ENCODE data around the gene IPO5. TPM values are rescaled to one million over a fixed set of nuclear protein-coding genes. Genes with fewer than 3 reads are reported as not detected.
"Not testable (repeated sequence)": the region's sequence is repeated elsewhere in the genome, so short reads cannot be mapped to it uniquely, and the experiment has no call there.

The IPO5 gene
- total RNA-seq, 1 experiment from 2014 or later = 114 TPM

DNA sequence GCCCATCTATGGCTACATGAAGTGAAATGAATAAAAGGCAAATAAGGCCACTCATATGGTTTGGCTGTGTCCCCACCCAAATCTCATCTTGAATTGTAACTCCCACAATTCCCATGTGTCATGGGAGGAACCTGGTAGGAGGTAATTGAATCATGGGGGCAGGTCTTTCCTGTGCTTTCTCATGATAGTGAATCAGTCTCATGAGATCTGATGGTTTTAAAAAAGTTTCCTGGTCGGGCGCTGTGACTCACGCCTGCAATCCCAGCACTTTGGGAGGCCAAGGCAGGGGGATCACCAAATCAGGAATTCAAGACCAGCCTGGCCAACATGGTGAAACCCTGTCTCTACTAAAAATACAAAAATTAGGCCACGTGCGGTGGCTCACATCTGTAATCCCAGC lies 4.2 kb upstream of the IPO5 start:
- not testable (repeated sequence) for DNase-seq (ENCODE audit: low read depth)

DNA sequence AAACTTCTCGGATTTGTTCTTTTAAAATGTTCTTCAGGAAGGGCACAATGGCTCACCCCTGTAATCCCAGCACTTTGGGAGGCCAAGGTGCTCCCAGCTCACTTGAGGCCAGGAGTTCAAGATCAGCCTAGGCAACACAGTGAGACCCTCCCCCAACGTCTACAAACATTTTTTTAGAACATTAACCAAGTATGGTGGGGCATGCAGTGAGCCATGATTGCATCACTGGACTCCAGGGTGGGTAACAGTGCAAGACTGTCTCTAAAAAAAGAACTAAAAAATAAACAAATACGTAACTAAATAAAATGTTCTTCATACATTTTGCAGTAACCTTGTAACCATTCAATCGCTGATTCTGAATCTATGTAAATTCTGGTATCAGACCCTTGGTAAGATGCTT lies 2.1 kb upstream of the IPO5 start:
- DNase-seq (ENCODE audit: low read depth) = no peak

DNA sequence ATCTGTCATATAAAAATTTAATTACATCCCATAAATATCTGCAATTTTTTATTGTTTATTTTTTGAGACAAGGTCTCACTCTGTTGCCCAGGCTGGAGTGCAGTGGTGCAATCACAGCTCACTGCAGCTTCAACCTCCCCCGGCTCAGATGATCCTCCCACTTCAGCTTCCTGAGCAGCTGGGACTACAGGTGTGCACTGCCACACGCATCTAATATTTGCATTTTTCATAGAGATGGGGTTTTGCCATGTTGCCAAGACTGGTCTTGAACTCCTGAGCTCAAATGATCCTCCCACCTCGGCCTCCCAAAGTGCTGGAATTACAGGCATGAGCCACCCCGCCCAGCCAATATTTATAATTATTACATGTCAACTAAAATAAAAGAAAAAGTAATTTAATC lies 644 bp upstream of the IPO5 start:
- not testable (repeated sequence) for DNase-seq (ENCODE audit: low read depth)

DNA sequence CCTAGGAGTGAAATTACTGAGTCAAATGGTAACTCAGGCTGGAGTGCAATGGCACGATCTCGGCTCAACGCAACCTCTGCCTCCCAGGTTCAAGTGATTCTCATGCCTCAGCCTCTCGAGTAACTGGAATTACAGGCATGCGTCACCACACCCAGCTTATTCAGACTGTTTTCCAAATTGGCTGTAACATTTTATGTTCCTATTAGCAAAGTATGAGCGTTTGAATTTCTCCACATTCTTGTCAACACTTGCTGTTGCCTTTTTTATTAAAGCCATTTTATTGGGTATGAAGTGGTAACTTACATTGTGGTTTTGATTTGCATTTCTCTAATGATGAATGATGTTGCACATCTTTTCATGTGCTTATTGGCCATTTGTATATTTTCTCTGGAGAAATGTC lies 7.9 kb downstream of the IPO5 start:
- DNase-seq (ENCODE audit: low read depth) = no peak

DNA sequence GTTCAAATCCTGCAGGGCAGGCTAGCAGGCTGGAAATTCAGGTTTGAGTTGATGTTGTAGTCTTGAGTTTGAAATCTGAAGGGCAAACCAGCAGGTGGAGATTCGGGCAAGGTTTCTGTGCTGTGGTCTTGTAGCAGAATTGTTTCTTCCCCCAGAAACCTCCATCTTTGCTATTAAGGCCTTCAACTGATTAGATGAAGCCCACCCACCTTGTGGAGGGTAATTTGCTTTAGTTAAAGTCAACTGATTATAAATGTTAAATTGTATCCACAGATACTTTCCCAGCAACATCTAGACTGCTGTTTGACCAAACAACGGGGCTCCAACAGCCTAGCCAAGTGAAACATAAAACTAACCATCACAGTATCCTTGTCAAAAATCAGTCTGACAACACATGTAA lies 9.4 kb downstream of the IPO5 start:
- no peak for DNase-seq (ENCODE audit: low read depth)

DNA sequence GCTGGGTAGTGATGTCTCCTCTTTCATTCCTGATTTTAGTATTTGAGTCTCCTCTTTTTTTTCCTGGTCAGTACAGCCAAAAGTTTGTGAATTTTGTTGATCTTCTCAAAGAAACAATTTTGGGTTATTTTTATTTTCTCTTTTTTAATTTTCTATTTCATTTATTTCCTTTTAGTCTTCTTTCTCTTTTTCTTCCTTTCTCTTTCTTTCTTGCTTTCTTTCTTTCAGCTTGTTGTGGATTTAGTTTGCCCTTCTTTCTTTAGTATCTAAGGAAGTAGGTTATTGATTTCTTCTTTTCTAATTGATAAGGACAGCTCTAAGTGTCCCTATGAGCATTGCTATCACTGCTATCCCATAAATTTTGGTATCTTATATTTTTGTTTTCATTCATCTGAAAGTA lies 13.8 kb downstream of the IPO5 start:
- DNase-seq (ENCODE audit: low read depth) = no peak

DNA sequence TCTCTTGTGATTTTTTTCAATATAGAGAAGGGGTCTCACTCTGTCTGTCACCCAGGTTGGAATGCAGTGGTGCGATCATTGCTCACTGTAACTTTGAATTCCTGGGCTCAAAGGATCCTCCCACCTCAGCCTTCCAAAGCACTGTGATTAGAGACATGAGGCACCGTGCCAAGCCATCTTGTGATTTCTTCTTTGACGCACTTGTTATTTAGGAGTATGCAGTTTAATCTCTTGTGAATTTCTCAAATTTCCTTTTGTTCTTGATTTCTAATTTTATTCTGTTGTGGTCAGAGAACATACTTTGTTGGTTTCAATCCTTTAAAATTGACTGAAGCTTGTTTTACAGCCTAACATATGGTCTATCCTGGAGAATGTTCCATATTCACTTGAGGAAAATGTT lies 14.5 kb downstream of the IPO5 start:
- no peak for DNase-seq (ENCODE audit: low read depth)

DNA sequence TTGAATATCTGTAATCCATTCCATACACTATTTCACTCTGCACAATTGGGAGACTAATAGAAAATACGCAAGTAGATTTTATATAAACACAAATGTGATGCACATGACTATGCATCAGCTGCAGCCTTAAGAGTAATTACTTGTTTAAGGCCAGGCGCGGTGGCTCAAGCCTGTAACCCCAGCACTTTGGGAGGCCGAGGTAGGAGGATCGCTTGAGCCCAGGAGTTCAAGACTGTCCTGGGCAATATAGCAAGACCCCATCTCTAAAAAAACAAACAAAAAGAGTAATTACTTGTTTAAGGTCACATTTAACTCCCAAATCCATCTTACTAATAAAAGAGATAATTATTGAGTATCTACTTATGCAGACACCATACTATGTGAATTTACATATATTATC lies 18.0 kb downstream of the IPO5 start:
- DNase-seq (ENCODE audit: low read depth) = no peak

DNA sequence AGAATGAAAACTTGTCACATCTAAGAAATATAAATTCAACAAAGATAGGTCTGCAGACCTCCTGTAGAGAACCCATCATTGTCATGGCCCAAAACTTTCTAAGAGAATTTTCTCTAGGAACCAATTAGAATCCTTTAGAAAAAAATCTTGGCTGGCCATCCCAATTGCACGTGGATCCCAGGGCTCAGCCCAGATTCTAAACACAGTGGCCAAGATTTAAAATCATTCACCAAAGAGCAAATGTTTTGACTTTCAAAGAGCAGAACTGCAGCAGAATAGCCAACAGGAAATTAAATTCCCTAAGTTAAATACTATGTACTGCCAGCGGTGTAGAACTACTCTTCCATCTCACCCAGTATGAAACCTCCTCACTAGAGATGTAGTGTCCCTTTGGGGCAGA lies 21.3 kb downstream of the IPO5 start:
- no peak for DNase-seq (ENCODE audit: low read depth)

DNA sequence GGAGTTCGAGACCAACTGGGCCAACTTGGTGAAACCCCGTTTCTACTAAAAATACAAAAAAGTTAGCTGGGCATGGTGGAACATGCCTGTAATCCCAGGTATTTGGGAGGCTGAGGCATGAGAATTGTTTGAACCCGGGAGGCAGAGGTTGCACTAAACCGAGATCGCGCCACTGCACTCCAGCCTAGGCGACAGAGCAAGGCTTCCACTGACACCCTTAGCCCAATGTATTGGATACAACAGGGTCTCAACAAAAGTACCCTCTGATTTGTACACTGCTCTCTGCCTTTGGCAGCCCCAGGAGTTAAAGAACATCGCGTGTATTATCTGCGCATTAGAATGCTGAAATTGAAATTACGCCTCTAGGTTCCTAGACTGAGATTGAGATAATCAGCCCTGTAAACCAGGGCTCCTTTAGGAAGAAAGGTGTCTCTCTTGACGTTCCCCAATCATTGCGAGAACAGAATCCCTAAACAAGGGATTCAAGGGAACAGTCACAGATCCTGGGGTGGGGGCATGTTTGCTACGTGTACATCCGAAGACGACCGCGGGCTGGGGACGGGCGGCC lies 21.9 kb downstream of the IPO5 start:
- DNase-seq (ENCODE audit: low read depth) = no peak

DNA sequence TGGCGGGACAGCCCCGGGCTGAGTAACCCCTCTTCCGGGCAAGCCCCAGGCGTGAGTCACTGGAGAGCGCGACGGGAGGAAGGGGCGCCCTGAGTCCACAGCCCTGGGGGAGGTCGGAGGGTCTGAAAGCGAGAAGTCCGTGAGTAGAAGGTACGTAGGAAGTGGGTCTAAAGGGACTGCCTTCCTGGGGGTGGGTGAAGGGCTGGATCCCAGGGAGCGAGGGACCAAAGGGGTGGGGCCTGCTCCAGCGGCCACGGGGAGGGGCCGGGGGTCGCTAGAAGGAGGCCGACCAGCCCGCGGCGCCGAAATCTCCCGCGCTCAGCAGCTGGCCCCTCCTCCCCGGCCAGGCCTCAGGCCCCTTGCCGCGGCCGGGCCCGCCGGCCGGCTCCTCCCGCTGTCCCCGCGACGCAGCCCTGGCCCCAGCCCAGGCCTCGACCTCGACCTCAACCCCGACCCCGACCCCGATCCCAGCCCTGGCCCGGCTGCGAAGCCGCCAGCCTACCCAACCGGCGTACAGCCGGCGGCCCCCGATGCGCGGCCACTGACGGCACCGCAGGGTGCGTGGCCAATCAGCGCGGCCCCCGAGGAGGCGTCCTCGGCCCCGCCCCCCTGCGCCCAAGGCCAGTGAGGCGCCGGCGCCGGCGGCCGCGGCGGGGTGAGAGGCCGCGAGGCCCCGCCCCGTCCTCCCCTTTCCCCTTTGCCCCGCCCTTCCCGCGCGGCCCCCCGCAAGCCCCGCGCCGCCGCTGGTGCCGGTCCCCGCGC lies 22.6 kb downstream of the IPO5 start:
- peak; percentile 93 for DNase-seq (ENCODE audit: low read depth)

DNA sequence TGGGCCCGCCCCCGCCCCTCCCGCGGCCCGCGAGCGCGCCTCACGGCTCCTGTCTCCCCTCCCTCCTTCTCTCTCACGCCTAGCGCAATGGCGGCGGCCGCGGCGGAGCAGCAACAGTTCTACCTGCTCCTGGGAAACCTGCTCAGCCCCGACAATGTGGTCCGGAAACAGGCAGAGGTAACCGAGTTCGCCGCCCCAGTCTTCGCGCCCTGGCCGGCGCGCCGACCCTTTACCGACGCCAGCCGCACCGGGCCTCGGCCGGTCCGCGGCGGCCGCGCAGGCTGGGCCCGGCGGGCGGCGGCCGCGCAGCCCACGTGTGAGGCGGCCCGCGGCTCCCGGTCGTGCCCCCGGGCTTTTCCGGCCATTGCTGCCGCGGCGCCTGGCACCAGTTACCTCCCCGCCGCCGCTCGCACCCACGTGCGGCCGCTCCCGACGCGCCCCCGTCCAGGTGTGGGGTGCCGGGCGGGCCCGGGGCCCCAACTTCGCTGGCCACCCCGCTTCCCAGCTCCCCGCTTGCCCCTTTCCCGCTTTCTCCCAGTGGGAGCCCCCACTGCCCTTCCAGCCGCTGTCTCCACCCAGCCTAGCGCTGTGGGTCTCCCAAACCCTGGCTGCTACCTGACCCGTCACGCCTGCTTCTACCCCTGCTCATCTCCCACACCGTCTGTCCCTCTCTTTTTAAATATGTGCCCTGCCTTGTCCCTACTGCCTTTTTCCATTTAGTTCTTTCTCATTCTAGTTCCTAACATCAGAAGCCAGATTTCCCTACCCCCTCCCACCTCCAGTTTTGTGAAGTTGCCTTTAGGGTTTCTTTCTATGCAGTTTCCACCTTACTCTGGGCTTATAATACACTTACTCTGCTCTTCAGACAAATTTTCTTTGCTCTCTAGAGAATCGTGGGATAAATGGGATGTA lies 23.4 kb downstream of the IPO5 start:
- DNase-seq (ENCODE audit: low read depth) = no peak

DNA sequence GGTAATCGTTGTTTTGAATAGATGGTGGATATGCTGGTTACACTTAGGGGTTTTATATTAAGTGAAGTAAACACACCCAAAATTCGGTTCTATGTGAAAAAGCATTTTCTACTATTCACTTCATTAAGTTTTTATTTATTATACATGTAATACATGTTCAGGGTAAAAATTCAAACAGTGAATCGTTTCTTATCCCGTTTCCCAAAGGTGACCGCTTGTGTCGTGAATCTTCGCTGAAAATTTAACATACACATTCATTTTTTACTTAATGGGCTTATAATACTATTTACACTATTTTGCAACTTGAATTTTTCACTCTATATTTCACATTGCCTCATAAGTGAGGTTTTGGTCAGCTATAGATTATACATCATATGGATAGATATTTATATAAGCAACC lies 24.5 kb downstream of the IPO5 start:
- no peak for DNase-seq (ENCODE audit: low read depth)

DNA sequence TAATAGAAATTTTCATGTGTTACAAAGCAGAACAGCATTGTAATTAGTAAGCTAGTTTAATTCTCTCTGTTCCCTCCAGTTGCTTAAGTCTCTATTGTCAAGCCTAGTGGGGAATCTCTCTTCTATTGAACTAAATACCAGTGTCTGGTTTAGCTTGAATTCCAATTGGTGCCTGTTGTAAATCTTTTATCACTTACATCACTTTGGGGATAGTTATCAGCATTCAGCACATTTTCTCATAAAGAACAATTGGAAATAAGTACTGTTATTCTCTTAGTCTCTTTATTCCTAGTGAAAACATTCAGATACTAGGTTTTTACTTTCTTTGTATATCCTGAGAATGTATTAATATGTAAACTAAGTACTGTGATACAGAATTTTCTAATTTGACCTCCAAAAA lies 25.2 kb downstream of the IPO5 start:
- DNase-seq (ENCODE audit: low read depth) = no peak

DNA sequence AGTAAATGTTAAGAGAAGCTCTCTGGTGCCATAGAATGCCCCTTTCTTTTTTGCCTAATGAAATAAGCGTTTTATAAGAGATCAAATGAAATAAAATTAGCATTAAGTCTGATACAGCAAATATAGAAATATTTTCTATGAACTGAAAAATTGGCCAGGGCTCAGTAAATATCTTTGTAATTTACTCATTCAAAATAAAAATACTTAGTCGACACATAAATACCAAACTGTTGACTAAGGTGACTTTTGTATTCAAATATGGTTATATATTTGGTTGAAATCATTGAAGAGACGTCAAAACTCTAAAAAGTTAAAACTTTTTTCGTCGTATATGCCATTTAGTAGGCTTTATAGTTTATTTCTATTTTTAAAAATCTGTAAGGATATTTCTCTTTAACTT lies 25.6 kb downstream of the IPO5 start:
- no peak for DNase-seq (ENCODE audit: low read depth)

DNA sequence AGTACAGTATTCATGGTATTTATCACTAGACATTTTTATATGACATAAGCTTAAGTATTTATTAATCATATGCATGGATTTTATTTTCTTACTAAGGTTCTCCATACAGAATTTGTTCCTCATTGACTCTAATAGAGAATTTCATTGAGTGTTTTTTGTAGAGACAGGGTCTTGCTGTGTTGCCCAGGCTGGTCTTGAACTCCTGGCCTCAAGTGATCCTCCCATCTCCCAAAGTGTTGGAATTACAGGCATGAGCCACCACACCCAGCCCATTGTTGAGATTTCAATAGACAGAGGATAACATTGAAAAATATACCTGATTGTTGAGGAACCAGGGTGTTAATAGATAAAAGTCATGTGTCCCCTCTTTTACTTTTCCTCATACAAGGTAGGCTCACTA lies 26.1 kb downstream of the IPO5 start:
- DNase-seq (ENCODE audit: low read depth) = no peak

DNA sequence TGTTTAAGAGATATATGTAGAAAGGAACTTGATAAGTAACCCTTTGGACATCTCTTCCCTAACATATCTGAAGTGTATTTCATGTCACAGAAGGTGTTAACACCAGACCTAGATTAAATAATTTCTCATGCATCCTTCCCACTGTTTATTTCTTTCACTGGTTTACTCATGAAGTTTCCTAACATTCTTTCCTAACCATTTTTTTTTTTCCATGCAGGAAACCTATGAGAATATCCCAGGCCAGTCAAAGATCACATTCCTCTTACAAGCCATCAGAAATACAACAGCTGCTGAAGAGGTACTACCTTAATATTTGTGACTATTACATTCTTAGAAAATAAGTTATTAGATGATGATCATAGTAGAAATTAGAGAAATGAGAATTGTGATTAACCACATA lies 28.8 kb downstream of the IPO5 start:
- DNase-seq (ENCODE audit: low read depth) = no peak

DNA sequence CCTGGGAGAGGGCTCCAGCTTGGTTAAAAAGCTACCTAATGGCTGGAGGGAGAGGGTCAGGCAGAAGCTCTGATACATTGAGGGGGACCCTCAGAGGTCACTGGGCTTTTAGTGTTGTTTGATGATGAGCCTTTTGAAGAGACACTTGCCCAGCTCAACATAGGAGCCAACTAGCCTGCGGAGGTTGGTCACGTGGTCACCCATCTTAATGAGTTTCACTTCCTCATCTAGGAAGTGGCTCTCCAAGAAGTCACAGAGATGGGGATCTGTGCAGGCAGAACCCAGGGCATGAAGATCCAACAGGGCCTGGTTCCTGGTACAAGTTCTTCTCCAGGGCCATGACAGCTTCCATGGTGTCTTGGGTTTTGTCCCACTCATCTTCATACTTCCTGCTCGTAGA lies 33.4 kb downstream of the IPO5 start:
- no peak for DNase-seq (ENCODE audit: low read depth)

DNA sequence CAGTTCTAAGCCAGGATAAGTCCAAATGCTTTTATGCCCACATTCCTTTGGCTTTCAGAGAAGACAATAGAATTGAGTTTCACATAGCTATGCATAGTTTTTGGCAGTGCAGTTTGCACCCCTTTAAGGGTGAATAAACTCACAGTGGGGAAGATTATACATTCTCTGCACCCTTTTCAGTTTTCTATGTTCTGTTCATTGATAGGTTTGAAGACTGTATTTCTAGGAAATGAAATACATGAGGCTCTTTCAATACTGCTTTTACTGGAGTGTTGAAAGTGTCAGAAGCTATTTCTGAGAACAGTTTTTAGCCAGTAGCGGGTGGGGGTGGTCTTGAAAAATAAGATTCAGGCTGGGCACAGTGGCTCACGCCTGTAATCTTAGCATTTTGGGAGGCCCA lies 46.2 kb downstream of the IPO5 start:
- no peak for DNase-seq (ENCODE audit: low read depth)

DNA sequence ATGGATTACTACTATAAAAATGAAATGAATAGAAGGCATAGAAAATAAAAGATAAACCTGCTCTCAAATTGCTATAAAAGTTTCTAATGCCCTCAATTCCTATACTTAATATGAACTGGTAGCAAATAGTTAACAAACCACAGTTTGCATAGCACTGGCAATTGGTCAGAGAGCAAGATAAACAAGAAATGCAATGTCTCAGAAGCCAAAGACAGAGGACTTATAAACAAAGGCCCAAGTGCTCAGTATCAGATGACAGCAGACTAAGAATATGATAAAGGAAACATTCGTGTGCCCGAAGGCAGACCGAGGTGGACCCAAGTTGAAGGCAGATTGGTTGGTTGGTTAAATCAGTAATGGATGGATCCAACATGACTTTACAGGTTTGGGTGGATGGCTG lies 50.6 kb downstream of the IPO5 start:
- no peak for DNase-seq (ENCODE audit: low read depth)

DNA sequence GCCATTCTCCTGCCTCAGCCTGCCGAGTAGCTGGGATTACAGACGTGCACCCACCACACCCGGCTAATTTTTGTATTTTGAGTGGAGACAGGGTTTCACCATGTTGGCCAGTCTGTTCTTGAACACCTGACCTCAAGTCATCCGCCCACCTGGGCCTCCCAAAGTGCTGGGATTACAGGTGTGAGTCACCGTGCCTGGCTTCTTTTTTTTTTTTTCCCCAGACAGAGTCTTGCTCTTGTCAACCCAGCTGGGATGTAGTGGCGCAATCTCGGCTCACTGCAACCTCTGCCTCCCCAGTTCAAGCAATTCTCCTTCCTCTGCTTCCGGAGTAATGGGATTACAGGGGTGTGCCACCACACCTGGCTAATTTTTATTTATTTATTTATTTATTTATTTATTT lies 51.5 kb downstream of the IPO5 start:
- not testable (repeated sequence) for DNase-seq (ENCODE audit: low read depth)

DNA sequence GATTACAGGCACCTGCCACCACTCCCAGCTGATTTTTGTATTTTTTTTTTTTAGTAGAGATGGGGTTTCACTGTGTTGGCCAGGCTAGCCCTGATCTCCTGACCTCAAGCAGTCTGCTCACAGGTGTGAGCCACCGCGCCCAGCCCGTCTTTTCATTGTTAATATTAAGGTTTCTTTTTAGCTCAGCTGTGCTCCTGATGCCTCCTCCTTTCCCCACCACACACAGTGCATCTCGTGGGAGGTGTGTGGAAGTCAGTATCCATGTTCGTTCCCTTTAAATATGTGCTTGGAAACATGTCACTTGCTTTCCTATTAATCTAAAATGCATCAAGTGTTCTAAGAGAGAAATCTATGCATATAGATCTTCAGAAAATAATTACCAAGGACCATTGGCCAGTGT lies 53.5 kb downstream of the IPO5 start:
- no peak for DNase-seq (ENCODE audit: low read depth)

DNA sequence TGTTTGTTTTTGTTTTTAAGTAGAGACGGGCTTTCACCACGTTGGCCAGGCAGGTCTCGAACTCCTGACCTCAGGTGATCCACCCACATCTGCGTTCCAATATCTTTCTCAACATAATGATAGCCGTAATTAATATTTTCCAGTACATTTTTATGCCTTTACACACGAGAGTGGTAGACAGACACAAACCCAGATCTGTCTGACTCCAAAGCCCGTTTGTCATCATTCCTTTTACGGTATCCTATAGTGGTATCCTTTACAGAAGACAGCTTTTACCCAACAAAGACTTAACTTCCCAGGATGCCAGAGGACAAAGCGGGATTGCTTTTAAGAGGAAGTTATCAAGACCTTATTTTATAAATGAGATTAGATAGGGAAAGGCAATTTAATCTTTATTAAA lies 59.8 kb downstream of the IPO5 start:
- no peak for DNase-seq (ENCODE audit: low read depth)
